Lower leg skin (tissue), 3 donors: ENCODE measurements around the gene IPO9.
A peak's percentile ranks its signal among the peaks of the same experiment; 100 is the strongest.

ENCODE experiments used
- CTCF ChIP-seq, 3 donors: fragments of 450-650 bp; IDR thresholded peaks; one replicate each; pipeline ENCODE4 v1.5.1; 2016; ENCODE audit warnings: antibody characterized with exemption in 3 of 3, mild to moderate bottlenecking in 3 of 3, moderate library complexity in 2 of 3
- POLR2A ChIP-seq, 2 donors: fragments of 450-650 bp; IDR thresholded peaks; one replicate each; pipeline ENCODE4 v1.6.1; 2016 to 2017; ENCODE audit warnings: antibody characterized with exemption in 2 of 2, mild to moderate bottlenecking in 1 of 2, moderate library complexity in 1 of 2

GRCh38 chr1:201792534-201793305, 36.2 kb upstream of the IPO9 start:
- TF ChIP-seq CTCF (IDR thresholded peaks at IDR 0.05) (peak in 1 of 3 donors; percentile 91), POLR2A (IDR thresholded peaks at IDR 0.05) (no peak)
